ENCODE results near the gene GEMIN7.

Gene GEMIN7

GRCh38 chr19:45140144-45140503 lies 61.1 kb downstream of the GEMIN7 start:
- no peak for TF ChIP-seq CTCF (IDR thresholded peaks at IDR 0.05)
- H3K27ac Mint-ChIP-seq = no peak overlapping the region
- H3K4me1 Mint-ChIP-seq = peaks cover 34% of the 10 kb centered on the region
- DNase-seq = no peak
- H3K4me3 Mint-ChIP-seq = no peak overlapping the region
- H3K9me3 Mint-ChIP-seq = no peaks in the 10 kb centered on the region
- H3K27me3 Mint-ChIP-seq (ENCODE audit: low read depth, poor library complexity) = no peaks in the 10 kb centered on the region
- H3K36me3 Mint-ChIP-seq (ENCODE audit: low read depth) = peaks cover 19% of the 10 kb centered on the region

GRCh38 chr19:45140533-45140932 lies 61.5 kb downstream of the GEMIN7 start:
- peak overlapping the region; percentile 66 for H3K27ac Mint-ChIP-seq

More at GRCh38 chr19:45140533-45140932, 61.5 kb downstream of the GEMIN7 start:
- no peak overlapping the region for H3K4me3 Mint-ChIP-seq
- H3K27me3 Mint-ChIP-seq (ENCODE audit: low read depth, poor library complexity) = no peaks in the 10 kb centered on the region
- no peak for TF ChIP-seq CTCF (IDR thresholded peaks at IDR 0.05)
- peaks cover 34% of the 10 kb centered on the region for H3K4me1 Mint-ChIP-seq
- no peaks in the 10 kb centered on the region for H3K9me3 Mint-ChIP-seq
- H3K36me3 Mint-ChIP-seq (ENCODE audit: low read depth) = peaks cover 19% of the 10 kb centered on the region
- DNase-seq = no peak

All from nephron progenitor cell (in vitro differentiated cells).